GM23338 (cell line): ENCODE results near the gene ALPI. TPM values are rescaled to one million over a fixed set of nuclear protein-coding genes. Genes with fewer than 3 reads are reported as not detected.
"Not testable (repeated sequence)": the region's sequence is repeated elsewhere in the genome, so short reads cannot be mapped to it uniquely, and the experiment has no call there.

Experiments
- ATAC-seq: fragments of 200-7000 bp; cut with Tn5 transposase; 3 replicates; pipeline ENCODE4 v1.9.1; 2020
- DNase-seq: peaks from one replicate; pipeline ENCODE4 v3.0.0-alpha.2; 2015; ENCODE audit warnings: low spot score
- H2AFZ ChIP-seq: fragments of 200-600 bp; sonication (generic); 2 replicates; pipeline ENCODE4 v1.8.0; 2016; ENCODE audit warnings: antibody characterized with exemption, mild to moderate bottlenecking, moderate library complexity
- H3F3A ChIP-seq: fragments of 200-600 bp; sonication (generic); replicated peaks from 2 replicates; pipeline ENCODE4 v1.8.0; 2017; ENCODE audit warnings: antibody characterized with exemption, mixed run types, low read depth
- H3K27ac ChIP-seq: fragments of 200-600 bp; sonication (generic); 2 replicates; pipeline ENCODE4 v1.6.1; 2016; ENCODE audit warnings: low read depth
- H3K27me3 ChIP-seq: fragments of 200-600 bp; sonication (generic); 2 replicates; pipeline ENCODE4 v1.8.0; 2016; ENCODE audit warnings: mild to moderate bottlenecking, mixed run types, moderate library complexity; ENCODE audit not compliant: insufficient read depth
- H3K36me3 ChIP-seq: fragments of 200-600 bp; sonication (generic); 2 replicates; pipeline ENCODE4 v1.8.0; 2016; ENCODE audit warnings: mild to moderate bottlenecking; ENCODE audit not compliant: insufficient read depth
- H3K4me1 ChIP-seq: fragments of 200-600 bp; sonication (generic); 2 replicates; pipeline ENCODE4 v1.8.0; 2016; ENCODE audit warnings: mild to moderate bottlenecking, moderate library complexity; ENCODE audit not compliant: insufficient read depth
- H3K4me2 ChIP-seq: fragments of 200-600 bp; sonication (generic); 2 replicates; pipeline ENCODE4 v1.7.1; 2017; ENCODE audit warnings: mixed run types
- H3K4me3 ChIP-seq: fragments of 200-600 bp; sonication (generic); 2 replicates; pipeline ENCODE4 v1.6.1; 2016; ENCODE audit warnings: mixed run types
- H3K79me2 ChIP-seq: fragments of 200-600 bp; sonication (generic); replicated peaks from 2 replicates; pipeline ENCODE4 v1.8.0; 2017; ENCODE audit warnings: mild to moderate bottlenecking; ENCODE audit not compliant: insufficient read depth
- H3K9me2 ChIP-seq: fragments of 200-600 bp; sonication (generic); 2 replicates; pipeline ENCODE4 v1.8.0; 2017; ENCODE audit not compliant: insufficient read depth
- H4K20me1 ChIP-seq: fragments of 200-600 bp; sonication (generic); replicated peaks from 2 replicates; pipeline ENCODE4 v1.8.0; 2017; ENCODE audit warnings: mild to moderate bottlenecking; ENCODE audit not compliant: insufficient read depth
- H3K27ac Mint-ChIP-seq: 2 replicates; pipeline ENCODE4 v1.8.0; 2020; ENCODE audit warnings: inconsistent platforms, mild to moderate bottlenecking, moderate library complexity, mixed read lengths
- H3K27me3 Mint-ChIP-seq: 3 replicates; pipeline ENCODE4 v1.8.0; 2022; ENCODE audit warnings: low read depth, mild to moderate bottlenecking, moderate library complexity, mixed read lengths, inconsistent platforms; ENCODE audit not compliant: insufficient read depth, poor library complexity
- H3K36me3 Mint-ChIP-seq: 3 replicates; pipeline ENCODE4 v1.8.0; 2021; ENCODE audit warnings: low read depth, mild to moderate bottlenecking, inconsistent platforms, moderate library complexity, mixed read lengths
- H3K4me1 Mint-ChIP-seq: 3 replicates; pipeline ENCODE4 v1.8.0; 2020; ENCODE audit warnings: mild to moderate bottlenecking, inconsistent platforms, mixed read lengths
- H3K4me3 Mint-ChIP-seq: 3 replicates; pipeline ENCODE4 v1.8.0; 2021; ENCODE audit warnings: moderate library complexity, mild to moderate bottlenecking, inconsistent platforms, mixed read lengths
- H3K9me3 Mint-ChIP-seq: 3 replicates; pipeline ENCODE4 v1.8.0; 2020; ENCODE audit warnings: moderate library complexity, mild to moderate bottlenecking, inconsistent platforms, mixed read lengths
- CREB1 ChIP-seq: fragments of 250-450 bp; sonication (Bioruptor Pico); IDR thresholded peaks from 2 replicates; pipeline ENCODE4 v1.5.0; 2020; ENCODE audit warnings: low read depth, mild to moderate bottlenecking, moderate library complexity
- JUNB ChIP-seq: IDR thresholded peaks from one replicate; pipeline ENCODE4 v1.6.1; 2016; ENCODE audit warnings: antibody characterized with exemption; ENCODE audit not compliant: unreplicated experiment
- polyA plus RNA-seq: library from polyadenylated mRNA; unstranded; fragments of >200 nt; fragmentation: Nextera tagmentation; extraction: Ambion mirVana; gene quantifications from 2 replicates; pipeline ENCODE4 v1.2.1, GENCODE V29; 2016
- total RNA-seq: library from RNA; depleted of rRNA; stranded (reverse); fragments of >200 nt; shearing (Covaris generic); gene quantifications from 2 replicates; pipeline ENCODE4 v1.2.3, GENCODE V29; 2014
- TF ChIP-seq, protein P1 (sequence below): IDR thresholded peaks from one replicate; pipeline ENCODE4 v1.6.1; 2018; ENCODE audit warnings: antibody characterized with exemption; ENCODE audit not compliant: unreplicated experiment
- TF ChIP-seq, protein P2 (sequence below): IDR thresholded peaks from 2 replicates; pipeline ENCODE4 v1.6.1; 2016; ENCODE audit warnings: antibody characterized with exemption
- TF ChIP-seq, protein P3 (sequence below), 2 experiments: fragments of 200-600 bp in 1 of 2; sonication (generic) in 1 of 2; conservative IDR thresholded peaks; 2 replicates each; pipeline versions ENCODE4 v1.5.1 to v1.6.1; 2016 to 2017; ENCODE audit warnings: antibody characterized with exemption in 2 of 2, low read depth in 2 of 2, mild to moderate bottlenecking in 2 of 2, moderate library complexity in 1 of 2
- TF ChIP-seq, protein P4 (sequence below): fragments of 250-450 bp; sonication (Bioruptor Pico); IDR thresholded peaks from 2 replicates; pipeline ENCODE4 v1.5.0; 2020; ENCODE audit warnings: mild to moderate bottlenecking, moderate library complexity

Gene ALPI
- total and polyA plus RNA-seq, 2 experiments from 2014 or later: not detected

DNA sequence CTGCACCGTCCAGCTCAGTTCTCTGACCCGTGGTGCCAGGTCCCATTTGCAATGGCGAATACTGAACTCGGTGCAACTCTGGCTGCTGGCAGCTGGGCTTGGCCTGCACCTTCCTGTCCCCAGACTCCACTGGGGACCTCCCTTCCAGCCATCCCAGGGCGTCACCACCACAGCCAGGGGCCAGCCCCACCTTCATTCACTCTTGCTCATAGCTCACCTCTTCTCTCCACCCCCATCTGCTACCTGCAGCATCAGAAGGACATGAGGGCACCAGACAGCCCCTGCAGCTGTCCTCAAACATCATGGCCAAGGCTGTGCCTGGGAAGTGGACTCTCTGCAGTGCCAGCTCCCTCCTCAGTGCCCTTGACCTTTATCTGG is 16.2 kb upstream of the ALPI start (continued):
- TF ChIP-seq, protein P1, sequence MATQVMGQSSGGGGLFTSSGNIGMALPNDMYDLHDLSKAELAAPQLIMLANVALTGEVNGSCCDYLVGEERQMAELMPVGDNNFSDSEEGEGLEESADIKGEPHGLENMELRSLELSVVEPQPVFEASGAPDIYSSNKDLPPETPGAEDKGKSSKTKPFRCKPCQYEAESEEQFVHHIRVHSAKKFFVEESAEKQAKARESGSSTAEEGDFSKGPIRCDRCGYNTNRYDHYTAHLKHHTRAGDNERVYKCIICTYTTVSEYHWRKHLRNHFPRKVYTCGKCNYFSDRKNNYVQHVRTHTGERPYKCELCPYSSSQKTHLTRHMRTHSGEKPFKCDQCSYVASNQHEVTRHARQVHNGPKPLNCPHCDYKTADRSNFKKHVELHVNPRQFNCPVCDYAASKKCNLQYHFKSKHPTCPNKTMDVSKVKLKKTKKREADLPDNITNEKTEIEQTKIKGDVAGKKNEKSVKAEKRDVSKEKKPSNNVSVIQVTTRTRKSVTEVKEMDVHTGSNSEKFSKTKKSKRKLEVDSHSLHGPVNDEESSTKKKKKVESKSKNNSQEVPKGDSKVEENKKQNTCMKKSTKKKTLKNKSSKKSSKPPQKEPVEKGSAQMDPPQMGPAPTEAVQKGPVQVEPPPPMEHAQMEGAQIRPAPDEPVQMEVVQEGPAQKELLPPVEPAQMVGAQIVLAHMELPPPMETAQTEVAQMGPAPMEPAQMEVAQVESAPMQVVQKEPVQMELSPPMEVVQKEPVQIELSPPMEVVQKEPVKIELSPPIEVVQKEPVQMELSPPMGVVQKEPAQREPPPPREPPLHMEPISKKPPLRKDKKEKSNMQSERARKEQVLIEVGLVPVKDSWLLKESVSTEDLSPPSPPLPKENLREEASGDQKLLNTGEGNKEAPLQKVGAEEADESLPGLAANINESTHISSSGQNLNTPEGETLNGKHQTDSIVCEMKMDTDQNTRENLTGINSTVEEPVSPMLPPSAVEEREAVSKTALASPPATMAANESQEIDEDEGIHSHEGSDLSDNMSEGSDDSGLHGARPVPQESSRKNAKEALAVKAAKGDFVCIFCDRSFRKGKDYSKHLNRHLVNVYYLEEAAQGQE: no peak
- TF ChIP-seq, protein P2, sequence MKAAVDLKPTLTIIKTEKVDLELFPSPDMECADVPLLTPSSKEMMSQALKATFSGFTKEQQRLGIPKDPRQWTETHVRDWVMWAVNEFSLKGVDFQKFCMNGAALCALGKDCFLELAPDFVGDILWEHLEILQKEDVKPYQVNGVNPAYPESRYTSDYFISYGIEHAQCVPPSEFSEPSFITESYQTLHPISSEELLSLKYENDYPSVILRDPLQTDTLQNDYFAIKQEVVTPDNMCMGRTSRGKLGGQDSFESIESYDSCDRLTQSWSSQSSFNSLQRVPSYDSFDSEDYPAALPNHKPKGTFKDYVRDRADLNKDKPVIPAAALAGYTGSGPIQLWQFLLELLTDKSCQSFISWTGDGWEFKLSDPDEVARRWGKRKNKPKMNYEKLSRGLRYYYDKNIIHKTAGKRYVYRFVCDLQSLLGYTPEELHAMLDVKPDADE: no peak
- TF ChIP-seq CREB1: no peak

DNA sequence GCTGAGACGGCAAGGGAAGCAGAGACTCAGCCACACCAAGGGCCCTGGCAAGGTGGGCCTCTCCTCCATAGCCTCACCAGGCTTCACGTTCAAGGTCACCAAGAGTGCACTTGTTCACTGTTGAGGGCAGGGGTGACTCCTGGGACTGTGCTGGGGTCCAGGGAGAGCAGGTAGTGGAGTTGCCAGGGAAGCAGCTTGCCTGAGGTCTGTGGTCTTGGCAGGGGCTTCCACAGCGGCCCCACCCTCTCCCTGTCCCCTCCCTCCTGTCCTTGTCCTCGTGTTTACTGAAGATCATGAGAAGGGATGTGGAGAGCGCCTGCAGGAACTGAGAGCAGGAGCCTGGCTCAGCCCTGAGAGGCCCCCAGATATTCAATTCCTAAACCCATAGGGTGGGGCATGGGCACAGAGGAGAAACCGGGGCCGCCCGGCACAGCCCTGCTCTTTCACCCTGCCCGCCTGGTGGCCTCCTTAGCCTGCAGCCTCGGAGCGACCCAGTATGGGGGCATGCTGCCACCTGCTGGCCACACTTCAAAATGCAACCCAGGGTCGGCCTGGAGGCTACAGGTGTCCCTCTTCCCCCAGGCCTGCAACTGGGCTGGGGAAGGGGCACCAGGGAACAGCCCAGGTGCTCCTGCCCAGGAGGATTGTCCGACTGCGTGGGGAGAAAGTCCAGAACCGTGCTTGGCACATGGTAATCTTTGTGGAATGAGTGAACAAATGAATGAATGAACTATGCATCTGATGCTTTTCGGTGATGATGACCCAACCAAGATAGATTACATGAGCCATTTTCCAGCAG is 15.5 kb upstream of the ALPI start:
- not testable (repeated sequence) for H3K4me3 ChIP-seq, H3K27ac Mint-ChIP-seq, H3K4me2 ChIP-seq, H3K27ac ChIP-seq, H3F3A ChIP-seq, H3K27me3 ChIP-seq, H3K9me3 Mint-ChIP-seq, H3K4me1 ChIP-seq, H3K4me3 Mint-ChIP-seq, H4K20me1 ChIP-seq, H3K9me2 ChIP-seq, H3K36me3 Mint-ChIP-seq, H3K79me2 ChIP-seq, H3K36me3 ChIP-seq, H2AFZ ChIP-seq, H3K4me1 Mint-ChIP-seq
- H3K27me3 Mint-ChIP-seq: peaks cover 21% of the 10 kb centered on the region
- ATAC-seq (peak; percentile 66), DNase-seq (peak; percentile 87)
- TF ChIP-seq, protein P3, sequence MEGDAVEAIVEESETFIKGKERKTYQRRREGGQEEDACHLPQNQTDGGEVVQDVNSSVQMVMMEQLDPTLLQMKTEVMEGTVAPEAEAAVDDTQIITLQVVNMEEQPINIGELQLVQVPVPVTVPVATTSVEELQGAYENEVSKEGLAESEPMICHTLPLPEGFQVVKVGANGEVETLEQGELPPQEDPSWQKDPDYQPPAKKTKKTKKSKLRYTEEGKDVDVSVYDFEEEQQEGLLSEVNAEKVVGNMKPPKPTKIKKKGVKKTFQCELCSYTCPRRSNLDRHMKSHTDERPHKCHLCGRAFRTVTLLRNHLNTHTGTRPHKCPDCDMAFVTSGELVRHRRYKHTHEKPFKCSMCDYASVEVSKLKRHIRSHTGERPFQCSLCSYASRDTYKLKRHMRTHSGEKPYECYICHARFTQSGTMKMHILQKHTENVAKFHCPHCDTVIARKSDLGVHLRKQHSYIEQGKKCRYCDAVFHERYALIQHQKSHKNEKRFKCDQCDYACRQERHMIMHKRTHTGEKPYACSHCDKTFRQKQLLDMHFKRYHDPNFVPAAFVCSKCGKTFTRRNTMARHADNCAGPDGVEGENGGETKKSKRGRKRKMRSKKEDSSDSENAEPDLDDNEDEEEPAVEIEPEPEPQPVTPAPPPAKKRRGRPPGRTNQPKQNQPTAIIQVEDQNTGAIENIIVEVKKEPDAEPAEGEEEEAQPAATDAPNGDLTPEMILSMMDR (conservative IDR thresholded peaks at IDR 0.05; ENCODE audit: low read depth in 2 of 2): peak; percentile 81 to 96

DNA sequence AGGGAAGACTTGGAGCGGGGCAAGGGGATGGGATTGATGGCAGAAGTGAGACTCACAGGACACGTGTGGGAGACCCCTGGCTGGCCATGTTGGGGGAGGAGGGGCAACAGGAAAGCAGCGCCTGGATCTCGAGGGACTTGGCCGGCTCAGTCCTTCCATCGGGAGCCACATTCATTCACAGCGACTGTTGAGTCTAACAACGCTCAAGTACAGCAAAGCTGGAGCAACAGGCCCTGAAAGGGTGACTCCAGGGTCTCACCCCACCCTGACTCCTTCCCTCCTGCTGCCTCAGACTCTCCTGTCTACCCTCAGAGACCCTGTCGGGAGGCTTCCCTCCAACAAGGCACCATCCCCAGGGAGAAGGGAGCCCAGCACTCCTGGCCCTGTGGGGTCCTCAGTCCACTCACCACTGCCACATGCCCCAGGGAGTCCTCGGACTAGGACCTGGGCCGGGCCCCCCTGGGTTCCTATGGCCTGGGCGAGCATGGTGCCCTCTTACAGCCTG is 14.8 kb upstream of the ALPI start:
- Histone ChIP-seq H3K4me1 (no peaks in the 10 kb centered on the region), H3K4me3 (no peak overlapping the region), H3K4me2 (no peak overlapping the region), H3K79me2 (no peaks in the 10 kb centered on the region), H3K27ac (no peak overlapping the region), H4K20me1 (no peaks in the 10 kb centered on the region), H3F3A (no peaks in the 10 kb centered on the region), H3K9me2 (no peaks in the 10 kb centered on the region), H3K36me3 (no peaks in the 10 kb centered on the region), H2AFZ (no peak overlapping the region), H3K27me3 (no peaks in the 10 kb centered on the region)
- no peak for ATAC-seq
- no peaks in the 10 kb centered on the region for H3K36me3 Mint-ChIP-seq
- DNase-seq: no peak
- no peaks in the 10 kb centered on the region for H3K9me3 Mint-ChIP-seq
- H3K4me3 Mint-ChIP-seq: no peak overlapping the region
- peaks cover 4% of the 10 kb centered on the region; the same call in 2 of the 3 replicates for H3K4me1 Mint-ChIP-seq
- no peak overlapping the region for H3K27ac Mint-ChIP-seq
- peaks cover 16% of the 10 kb centered on the region for H3K27me3 Mint-ChIP-seq
- TF ChIP-seq JUNB: no peak
- TF ChIP-seq, protein P4, sequence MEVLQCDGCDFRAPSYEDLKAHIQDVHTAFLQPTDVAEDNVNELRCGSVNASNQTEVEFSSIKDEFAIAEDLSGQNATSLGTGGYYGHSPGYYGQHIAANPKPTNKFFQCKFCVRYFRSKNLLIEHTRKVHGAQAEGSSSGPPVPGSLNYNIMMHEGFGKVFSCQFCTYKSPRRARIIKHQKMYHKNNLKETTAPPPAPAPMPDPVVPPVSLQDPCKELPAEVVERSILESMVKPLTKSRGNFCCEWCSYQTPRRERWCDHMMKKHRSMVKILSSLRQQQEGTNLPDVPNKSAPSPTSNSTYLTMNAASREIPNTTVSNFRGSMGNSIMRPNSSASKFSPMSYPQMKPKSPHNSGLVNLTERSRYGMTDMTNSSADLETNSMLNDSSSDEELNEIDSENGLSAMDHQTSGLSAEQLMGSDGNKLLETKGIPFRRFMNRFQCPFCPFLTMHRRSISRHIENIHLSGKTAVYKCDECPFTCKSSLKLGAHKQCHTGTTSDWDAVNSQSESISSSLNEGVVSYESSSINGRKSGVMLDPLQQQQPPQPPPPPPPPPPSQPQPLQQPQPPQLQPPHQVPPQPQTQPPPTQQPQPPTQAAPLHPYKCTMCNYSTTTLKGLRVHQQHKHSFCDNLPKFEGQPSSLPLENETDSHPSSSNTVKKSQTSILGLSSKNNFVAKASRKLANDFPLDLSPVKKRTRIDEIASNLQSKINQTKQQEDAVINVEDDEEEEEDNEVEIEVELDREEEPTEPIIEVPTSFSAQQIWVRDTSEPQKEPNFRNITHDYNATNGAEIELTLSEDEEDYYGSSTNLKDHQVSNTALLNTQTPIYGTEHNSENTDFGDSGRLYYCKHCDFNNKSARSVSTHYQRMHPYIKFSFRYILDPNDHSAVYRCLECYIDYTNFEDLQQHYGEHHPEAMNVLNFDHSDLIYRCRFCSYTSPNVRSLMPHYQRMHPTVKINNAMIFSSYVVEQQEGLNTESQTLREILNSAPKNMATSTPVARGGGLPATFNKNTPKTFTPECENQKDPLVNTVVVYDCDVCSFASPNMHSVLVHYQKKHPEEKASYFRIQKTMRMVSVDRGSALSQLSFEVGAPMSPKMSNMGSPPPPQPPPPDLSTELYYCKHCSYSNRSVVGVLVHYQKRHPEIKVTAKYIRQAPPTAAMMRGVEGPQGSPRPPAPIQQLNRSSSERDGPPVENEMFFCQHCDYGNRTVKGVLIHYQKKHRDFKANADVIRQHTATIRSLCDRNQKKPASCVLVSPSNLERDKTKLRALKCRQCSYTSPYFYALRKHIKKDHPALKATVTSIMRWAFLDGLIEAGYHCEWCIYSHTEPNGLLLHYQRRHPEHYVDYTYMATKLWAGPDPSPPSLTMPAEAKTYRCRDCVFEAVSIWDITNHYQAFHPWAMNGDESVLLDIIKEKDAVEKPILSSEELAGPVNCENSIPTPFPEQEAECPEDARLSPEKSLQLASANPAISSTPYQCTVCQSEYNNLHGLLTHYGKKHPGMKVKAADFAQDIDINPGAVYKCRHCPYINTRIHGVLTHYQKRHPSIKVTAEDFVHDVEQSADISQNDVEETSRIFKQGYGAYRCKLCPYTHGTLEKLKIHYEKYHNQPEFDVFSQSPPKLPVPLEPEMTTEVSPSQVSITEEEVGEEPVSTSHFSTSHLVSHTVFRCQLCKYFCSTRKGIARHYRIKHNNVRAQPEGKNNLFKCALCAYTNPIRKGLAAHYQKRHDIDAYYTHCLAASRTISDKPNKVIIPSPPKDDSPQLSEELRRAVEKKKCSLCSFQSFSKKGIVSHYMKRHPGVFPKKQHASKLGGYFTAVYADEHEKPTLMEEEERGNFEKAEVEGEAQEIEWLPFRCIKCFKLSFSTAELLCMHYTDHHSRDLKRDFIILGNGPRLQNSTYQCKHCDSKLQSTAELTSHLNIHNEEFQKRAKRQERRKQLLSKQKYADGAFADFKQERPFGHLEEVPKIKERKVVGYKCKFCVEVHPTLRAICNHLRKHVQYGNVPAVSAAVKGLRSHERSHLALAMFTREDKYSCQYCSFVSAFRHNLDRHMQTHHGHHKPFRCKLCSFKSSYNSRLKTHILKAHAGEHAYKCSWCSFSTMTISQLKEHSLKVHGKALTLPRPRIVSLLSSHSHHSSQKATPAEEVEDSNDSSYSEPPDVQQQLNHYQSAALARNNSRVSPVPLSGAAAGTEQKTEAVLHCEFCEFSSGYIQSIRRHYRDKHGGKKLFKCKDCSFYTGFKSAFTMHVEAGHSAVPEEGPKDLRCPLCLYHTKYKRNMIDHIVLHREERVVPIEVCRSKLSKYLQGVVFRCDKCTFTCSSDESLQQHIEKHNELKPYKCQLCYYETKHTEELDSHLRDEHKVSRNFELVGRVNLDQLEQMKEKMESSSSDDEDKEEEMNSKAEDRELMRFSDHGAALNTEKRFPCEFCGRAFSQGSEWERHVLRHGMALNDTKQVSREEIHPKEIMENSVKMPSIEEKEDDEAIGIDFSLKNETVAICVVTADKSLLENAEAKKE: no peak
